SHP77 (cell line): Measurements from ENCODE around the gene GANC.
A peak's percentile ranks its signal among the peaks of the same experiment; 100 is the strongest.
"Not testable (repeated sequence)": the region's sequence is repeated elsewhere in the genome, so short reads cannot be mapped to it uniquely, and the experiment has no call there.

Source experiments
- DNase-seq, 2 experiments: peaks; one replicate each; lab custom pipeline; 2025; lab: John Stamatoyannopoulos, UW

The GANC gene

DNA sequence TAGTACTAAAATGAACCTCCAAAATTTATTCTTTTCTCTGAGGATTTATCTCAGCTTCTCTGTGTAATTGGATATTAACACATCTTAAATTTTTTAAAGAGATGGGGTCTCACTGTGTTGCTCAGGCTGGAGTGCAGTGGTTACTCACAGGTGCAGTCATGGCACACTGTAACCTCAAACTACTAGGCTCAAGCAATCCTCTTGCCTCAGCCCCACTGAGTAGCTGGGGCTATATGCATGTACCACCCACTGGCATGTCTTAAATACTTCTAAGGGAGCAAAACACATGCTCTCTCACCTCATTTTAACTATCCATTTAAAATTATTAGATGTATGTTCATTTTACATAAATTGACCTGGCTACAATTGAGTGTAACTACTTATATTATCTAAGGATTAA, 11.6 kb downstream of the GANC start:
- no peak for DNase-seq

DNA sequence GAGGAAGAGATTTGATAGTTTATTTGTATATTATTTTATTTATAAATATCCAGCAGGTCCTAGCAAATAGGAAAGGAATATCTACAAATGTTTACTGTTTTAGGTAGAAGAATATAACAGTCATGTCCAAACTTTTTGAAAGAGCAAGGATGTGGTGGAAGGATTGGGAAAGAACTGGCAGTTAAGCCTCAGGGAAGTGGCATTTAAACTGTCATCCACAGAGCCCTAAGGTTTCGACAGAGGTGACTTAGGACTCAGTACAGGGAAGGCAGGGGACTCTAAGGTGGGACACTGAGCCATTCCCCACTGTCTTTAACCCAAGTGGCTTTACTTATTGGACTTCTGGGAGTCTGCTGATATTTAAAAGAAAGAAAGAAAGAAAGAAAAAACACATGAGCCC, 12.0 kb downstream of the GANC start:
- DNase-seq: no peak

GRCh38 chr15:42286445-42287029, 13.5 kb downstream of the GANC start:
- no peak for DNase-seq

DNA sequence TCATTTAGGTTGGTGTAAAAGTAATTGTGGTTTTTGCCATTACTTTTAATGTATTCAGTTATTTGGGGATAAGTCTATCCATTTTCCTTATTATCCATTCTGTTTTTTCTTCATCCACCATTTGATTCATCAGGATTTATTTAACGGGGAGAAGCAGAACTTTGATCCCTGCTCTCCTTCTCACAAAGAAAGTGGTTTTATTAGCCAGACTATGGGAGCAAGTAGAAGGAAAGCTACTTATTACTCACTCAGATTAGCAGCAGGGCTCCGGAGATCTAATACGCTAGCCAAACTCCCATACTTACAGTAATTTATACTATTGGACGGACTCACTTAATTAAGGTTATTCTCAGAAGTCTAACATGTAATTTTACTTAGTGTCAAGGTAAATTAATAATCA, 14.9 kb downstream of the GANC start:
- DNase-seq: no peak

- DNase-seq: no peak
These were observed 16.2 kb downstream of the GANC start for GRCh38 chr15:42289166-42289565.

DNA sequence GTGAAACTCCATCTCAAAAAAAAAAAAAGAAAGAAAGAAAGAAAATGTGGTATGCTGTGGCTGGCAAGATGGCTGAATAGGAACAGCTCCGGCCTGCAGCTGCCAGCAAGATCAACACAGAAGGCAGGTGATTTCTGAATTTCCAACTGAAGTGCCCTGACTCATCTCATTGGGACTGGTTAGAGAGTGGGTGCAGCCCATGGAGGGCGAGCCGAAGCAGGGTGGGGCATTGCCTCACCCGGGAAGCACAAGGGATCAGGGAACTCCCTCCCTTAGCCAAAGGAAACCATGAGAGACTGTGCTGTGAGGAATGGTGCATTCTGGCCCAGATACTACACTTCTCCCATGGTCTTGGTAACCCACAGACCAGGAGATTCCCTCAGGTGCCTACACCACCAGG, 28.0 kb downstream of the GANC start:
- DNase-seq: peak; percentile 26 to 35

GRCh38 chr15:42306681-42307080, 33.7 kb downstream of the GANC start:
- DNase-seq: no peak

DNA sequence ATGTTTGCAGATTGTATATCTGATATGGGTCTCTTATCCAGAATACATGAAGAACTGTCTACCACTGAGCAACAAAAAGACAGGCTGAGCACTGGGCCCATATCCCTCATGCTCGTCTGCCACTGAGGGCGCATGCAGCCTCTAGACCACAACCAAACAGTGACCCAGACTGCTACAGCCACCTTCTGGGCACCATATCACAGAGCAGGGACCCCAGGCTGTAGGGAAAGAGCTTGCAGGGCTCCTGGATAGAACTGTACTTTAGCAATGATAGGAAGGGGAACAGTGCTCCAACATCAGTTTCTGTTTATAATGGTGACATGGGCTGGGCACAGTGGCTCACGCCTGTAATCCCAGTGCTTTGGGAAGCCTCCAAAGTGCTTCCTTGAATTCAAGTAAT, 40.5 kb downstream of the GANC start:
- no peak for DNase-seq

- DNase-seq: no peak
These were observed 41.8 kb downstream of the GANC start for GRCh38 chr15:42314818-42315217.

DNA sequence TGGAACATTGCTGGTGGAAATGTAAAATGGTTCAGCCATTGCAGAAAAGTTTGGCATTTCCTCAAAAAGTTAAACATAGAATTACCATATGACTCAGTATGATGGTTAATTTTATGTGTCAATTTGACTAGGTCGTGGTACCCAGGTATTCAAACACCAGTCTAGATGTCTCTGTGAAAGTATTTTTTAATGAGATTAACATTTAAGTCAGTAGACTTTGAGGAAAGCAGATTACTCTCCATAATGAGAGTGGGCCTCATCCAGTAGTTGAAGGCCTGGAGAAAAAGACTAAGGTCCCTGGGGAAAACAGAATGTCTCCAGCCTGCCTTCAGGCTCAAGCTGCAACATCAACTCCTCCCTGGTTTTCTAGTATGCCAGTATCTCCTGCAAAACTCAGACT, 42.5 kb downstream of the GANC start:
- DNase-seq: no peak

- DNase-seq: not testable (repeated sequence)
These were observed 43.3 kb downstream of the GANC start for GRCh38 chr15:42316282-42316805.

DNA sequence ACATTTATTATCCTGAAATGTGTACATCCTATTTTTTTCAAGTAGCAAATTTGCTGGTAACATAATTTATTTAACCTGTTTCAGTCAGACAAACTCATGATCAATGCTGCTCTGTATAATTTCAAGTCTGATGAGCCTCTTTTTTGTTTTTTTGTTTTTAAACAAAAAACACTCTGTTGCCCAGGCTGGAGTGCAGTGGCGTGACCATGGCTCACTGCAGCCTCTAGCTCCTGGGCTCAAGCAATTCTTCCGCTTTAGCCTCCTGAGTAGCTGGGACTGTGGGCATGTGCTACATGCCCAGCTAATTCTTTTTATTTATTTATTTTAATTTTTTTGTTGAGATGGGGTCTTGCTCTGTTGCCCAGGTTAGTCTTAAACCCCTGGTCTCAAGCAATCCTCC, 46.2 kb downstream of the GANC start:
- DNase-seq: no peak

GRCh38 chr15:42324308-42324707, 51.3 kb downstream of the GANC start:
- no peak for DNase-seq

DNA sequence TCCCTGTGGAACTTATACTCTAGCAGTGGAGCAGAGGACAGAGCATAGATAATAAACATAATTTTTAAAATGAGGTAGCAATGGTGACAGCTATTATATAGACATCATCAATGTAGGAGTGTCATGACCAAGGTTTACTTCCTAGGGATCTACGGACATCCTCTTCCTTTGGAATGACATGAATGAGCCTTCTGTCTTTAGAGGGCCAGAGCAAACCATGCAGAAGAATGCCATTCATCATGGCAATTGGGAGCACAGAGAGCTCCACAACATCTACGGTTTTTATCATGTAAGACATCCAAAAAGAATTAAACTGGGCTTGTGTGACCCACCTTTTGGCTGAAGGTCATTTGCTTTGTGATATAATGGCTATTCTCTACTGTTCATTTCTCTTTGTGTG, 56.2 kb downstream of the GANC start:
- no peak for DNase-seq

GRCh38 chr15:42329992-42330391, 57.0 kb downstream of the GANC start:
- DNase-seq: no peak

GRCh38 chr15:42331235-42331634, 58.2 kb downstream of the GANC start:
- DNase-seq: no peak

DNA sequence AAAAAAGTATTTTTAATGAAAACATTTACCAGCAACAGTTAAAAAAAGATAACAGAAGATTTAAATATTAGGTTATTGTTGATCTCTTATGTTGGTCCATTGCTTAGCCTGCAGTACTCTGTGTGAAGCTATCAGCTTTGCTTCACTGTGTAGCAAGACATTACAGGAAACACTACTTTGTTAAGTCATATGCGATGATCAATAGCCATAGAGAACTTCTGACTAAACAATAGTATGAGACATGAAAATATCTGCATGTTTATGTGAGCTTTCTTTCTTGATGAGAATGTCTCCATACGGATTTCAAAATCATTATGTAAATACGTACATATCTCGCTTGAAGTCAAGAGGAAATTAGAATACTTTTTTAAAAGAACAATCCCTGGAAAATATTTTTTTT, 59.3 kb downstream of the GANC start:
- DNase-seq: no peak

DNA sequence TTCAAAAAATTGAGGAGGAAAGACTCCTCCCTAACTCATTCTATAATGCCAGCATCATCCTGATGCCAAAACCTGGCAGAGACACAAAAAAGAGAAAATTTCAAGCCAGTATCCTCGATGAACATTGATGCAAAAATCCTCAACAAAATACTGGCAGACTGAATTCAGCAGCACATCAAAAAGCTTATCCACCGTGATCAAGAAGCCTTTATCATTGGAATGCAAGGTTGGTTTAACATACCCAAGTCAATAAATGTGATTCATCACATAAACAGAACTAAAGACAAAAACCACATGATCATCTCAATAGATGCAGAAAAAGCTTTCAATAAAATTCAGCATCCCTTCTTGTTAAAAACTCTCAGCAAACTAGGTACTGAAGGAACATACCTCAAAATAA, 62.1 kb downstream of the GANC start:
- DNase-seq: no peak

- not testable (repeated sequence) for DNase-seq
These were observed 63.6 kb downstream of the GANC start for GRCh38 chr15:42336650-42337049.

- DNase-seq: not testable (repeated sequence)
These were observed 64.1 kb downstream of the GANC start for GRCh38 chr15:42337104-42337503.

- DNase-seq: no peak
These were observed 65.5 kb downstream of the GANC start for GRCh38 chr15:42338500-42338899.

GRCh38 chr15:42343596-42344232, 70.7 kb downstream of the GANC start:
- no peak for DNase-seq

DNA sequence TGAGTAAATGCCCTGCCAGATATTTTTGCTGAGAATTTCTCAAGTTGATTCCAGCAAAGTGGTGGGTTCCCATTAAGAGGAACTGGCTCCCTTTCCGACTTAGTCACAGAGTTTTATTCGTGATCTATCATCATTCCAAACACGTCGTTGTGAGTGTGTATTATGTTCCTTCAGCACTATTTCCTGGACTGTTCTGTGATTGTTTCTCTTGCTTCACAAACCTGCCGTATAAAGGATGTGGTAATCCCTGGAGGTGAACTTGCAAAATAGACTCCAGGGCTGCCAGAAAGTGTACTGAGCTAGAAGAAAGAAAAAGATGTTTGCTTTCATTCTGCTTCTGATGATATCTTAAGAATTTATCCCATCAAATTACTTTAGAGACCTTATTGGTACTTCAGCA, 71.8 kb downstream of the GANC start:
- DNase-seq: no peak

GRCh38 chr15:42345504-42345903, 72.5 kb downstream of the GANC start:
- no peak for DNase-seq
